Measurements from ENCODE around the gene RANGRF.

- TF ChIP-seq, protein P1, sequence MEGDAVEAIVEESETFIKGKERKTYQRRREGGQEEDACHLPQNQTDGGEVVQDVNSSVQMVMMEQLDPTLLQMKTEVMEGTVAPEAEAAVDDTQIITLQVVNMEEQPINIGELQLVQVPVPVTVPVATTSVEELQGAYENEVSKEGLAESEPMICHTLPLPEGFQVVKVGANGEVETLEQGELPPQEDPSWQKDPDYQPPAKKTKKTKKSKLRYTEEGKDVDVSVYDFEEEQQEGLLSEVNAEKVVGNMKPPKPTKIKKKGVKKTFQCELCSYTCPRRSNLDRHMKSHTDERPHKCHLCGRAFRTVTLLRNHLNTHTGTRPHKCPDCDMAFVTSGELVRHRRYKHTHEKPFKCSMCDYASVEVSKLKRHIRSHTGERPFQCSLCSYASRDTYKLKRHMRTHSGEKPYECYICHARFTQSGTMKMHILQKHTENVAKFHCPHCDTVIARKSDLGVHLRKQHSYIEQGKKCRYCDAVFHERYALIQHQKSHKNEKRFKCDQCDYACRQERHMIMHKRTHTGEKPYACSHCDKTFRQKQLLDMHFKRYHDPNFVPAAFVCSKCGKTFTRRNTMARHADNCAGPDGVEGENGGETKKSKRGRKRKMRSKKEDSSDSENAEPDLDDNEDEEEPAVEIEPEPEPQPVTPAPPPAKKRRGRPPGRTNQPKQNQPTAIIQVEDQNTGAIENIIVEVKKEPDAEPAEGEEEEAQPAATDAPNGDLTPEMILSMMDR (IDR thresholded peaks at IDR 0.05; ENCODE audit: low read length) = no peak
- TF ChIP-seq EZH2phosphoT487 (IDR thresholded peaks at IDR 0.05; ENCODE audit: low read length) (no peak), EZH2 (optimal IDR thresholded peaks at IDR 0.05; ENCODE audit: low read depth, low read length) (no peak)
Measured at GRCh38 chr17:8277317-8277716, 11.2 kb upstream of the RANGRF start.
